ENCODE data around the gene RERE.

GRCh38 chr1:8666389-8667167 is 150.9 kb downstream of the RERE start:
- TF ChIP-seq EZH2 (IDR thresholded peaks at IDR 0.05; ENCODE audit: borderline replicate concordance) (no peak), EZH2phosphoT487 (IDR thresholded peaks at IDR 0.05; ENCODE audit: low read depth, severe bottlenecking, unreplicated experiment) (no peak)
- TF ChIP-seq, protein P1, sequence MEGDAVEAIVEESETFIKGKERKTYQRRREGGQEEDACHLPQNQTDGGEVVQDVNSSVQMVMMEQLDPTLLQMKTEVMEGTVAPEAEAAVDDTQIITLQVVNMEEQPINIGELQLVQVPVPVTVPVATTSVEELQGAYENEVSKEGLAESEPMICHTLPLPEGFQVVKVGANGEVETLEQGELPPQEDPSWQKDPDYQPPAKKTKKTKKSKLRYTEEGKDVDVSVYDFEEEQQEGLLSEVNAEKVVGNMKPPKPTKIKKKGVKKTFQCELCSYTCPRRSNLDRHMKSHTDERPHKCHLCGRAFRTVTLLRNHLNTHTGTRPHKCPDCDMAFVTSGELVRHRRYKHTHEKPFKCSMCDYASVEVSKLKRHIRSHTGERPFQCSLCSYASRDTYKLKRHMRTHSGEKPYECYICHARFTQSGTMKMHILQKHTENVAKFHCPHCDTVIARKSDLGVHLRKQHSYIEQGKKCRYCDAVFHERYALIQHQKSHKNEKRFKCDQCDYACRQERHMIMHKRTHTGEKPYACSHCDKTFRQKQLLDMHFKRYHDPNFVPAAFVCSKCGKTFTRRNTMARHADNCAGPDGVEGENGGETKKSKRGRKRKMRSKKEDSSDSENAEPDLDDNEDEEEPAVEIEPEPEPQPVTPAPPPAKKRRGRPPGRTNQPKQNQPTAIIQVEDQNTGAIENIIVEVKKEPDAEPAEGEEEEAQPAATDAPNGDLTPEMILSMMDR (IDR thresholded peaks at IDR 0.05; ENCODE audit: poor library complexity): no peak

Data from hepatocyte (in vitro differentiated cells).